Keratinocyte (primary cell): ENCODE results near the gene DNPH1. TPM values are rescaled to one million over a fixed set of nuclear protein-coding genes. Genes with fewer than 3 reads are reported as not detected.

Experiments used
- DNase-seq: peaks from one replicate; pipeline ENCODE4 v3.0.0-alpha.2; 2011; ENCODE audit warnings: low read depth, missing footprints, low spot score
- FAIRE-seq: peaks from 2 replicates; lab custom pipeline; 2011; peaks lifted over from hg19 to GRCh38; lab: Jason Lieb, UNC
- H2AFZ ChIP-seq: 2 replicates; pipeline ENCODE4 v1.6.0; 2012; ENCODE audit warnings: low read length, control low read depth, inconsistent platforms; ENCODE audit not compliant: control insufficient read depth
- H3K27ac ChIP-seq: 2 replicates; pipeline ENCODE4 v1.5.1; 2011; ENCODE audit warnings: low read length; ENCODE audit not compliant: control insufficient read depth, insufficient read depth
- H3K27me3 ChIP-seq: 3 replicates; pipeline ENCODE4 v1.6.0; 2011; ENCODE audit warnings: low read length; ENCODE audit not compliant: control insufficient read depth, insufficient read depth; ENCODE audit errors: extremely low read depth
- H3K36me3 ChIP-seq, 2 experiments: 2 replicates in 1 of 2; 3 replicates in 1 of 2; pipeline ENCODE4 v1.5.1; 2011; ENCODE audit warnings: low read length in 2 of 2, mild to moderate bottlenecking in 1 of 2; ENCODE audit not compliant: control insufficient read depth in 2 of 2, insufficient read depth in 2 of 2; ENCODE audit errors: extremely low read depth in 1 of 2
- H3K4me1 ChIP-seq: 3 replicates; pipeline ENCODE4 v1.5.1; 2011; ENCODE audit warnings: low read length; ENCODE audit not compliant: control insufficient read depth, insufficient read depth; ENCODE audit errors: extremely low read depth
- H3K4me2 ChIP-seq: 3 replicates; pipeline ENCODE4 v1.6.0; 2011; ENCODE audit warnings: low read depth, low read length; ENCODE audit not compliant: control insufficient read depth, insufficient read depth; ENCODE audit errors: extremely low read depth
- H3K4me3 ChIP-seq, 3 experiments: fragments of 200-600 bp in 1 of 3; sonication (generic) in 1 of 3; 2 replicates in 2 of 3; 3 replicates in 1 of 3; pipeline ENCODE4 v1.5.1; 2011 to 2016; ENCODE audit warnings: low read length in 3 of 3, mild to moderate bottlenecking in 3 of 3, control low read depth in 2 of 3, inconsistent platforms in 1 of 3, low read depth in 1 of 3, mixed read lengths in 1 of 3, mixed run types in 1 of 3, moderate library complexity in 1 of 3; ENCODE audit not compliant: control insufficient read depth in 2 of 3, insufficient read depth in 2 of 3; ENCODE audit errors: extremely low read depth in 1 of 3
- H3K79me2 ChIP-seq: 2 replicates; pipeline ENCODE4 v1.6.0; 2012; ENCODE audit warnings: low read length; ENCODE audit not compliant: control insufficient read depth, insufficient read depth
- H3K9ac ChIP-seq: 3 replicates; pipeline ENCODE4 v1.6.0; 2011; ENCODE audit warnings: low read length; ENCODE audit not compliant: control insufficient read depth, insufficient read depth; ENCODE audit errors: extremely low read depth
- H3K9me1 ChIP-seq: 3 replicates; pipeline ENCODE4 v1.6.0; 2011; ENCODE audit warnings: low read length; ENCODE audit not compliant: control insufficient read depth, insufficient read depth; ENCODE audit errors: extremely low read depth
- H3K9me3 ChIP-seq: 2 replicates; pipeline ENCODE4 v1.5.1; 2012; ENCODE audit warnings: low read depth, low read length; ENCODE audit not compliant: control insufficient read depth
- H4K20me1 ChIP-seq: 3 replicates; pipeline ENCODE4 v1.6.0; 2011; ENCODE audit warnings: low read length; ENCODE audit not compliant: control insufficient read depth, insufficient read depth; ENCODE audit errors: extremely low read depth
- CTCF ChIP-seq, 3 experiments: IDR thresholded peaks in 1 of 3; conservative IDR thresholded peaks in 1 of 3; optimal IDR thresholded peaks in 1 of 3; 2 replicates in 2 of 3; 3 replicates in 1 of 3; pipeline versions ENCODE3 to v1.5.1; 2011; ENCODE audit warnings: low read length in 3 of 3, mild to moderate bottlenecking in 3 of 3, moderate library complexity in 2 of 3, control low read depth in 1 of 3, inconsistent platforms in 1 of 3; ENCODE audit not compliant: insufficient read depth in 2 of 3; ENCODE audit errors: extremely low read depth in 1 of 3
- EZH2 ChIP-seq: IDR thresholded peaks from one replicate; pipeline ENCODE4 v1.6.1; 2012; ENCODE audit warnings: inconsistent platforms, mild to moderate bottlenecking, low read length, moderate library complexity
- dilution Hi-C: fragments of 300-500 bp; cut with MboI; formaldehyde crosslinking; loops from one replicate; pipeline ENCODE4 v1.7.0; 2020; ENCODE audit warnings: low sequenced_read_pairs; ENCODE audit not compliant: extremely low pct_ligation_motif_present
- polyA plus RNA-seq, 5 experiments: library from polyadenylated mRNA; depleted of rRNA in 3 of 5; stranded (reverse) in 3 of 5; stranded (forward) in 1 of 5; unstranded in 1 of 5; fragments of >200 nt; gene quantifications; 1 replicate in 1 of 5; 2 replicates in 3 of 5; 3 replicates in 1 of 5; pipeline versions ENCODE4 v1.2.1 to v1.2.3, GENCODE V29; 2011 to 2012; ENCODE audit warnings: missing spikeins in 2 of 5, low read depth in 1 of 5, low replicate concordance in 1 of 5

The DNPH1 gene
- polyA plus RNA-seq, 1 donor (not counting 4 experiments of a cell fraction or from before 2014, with no cell fraction given): 73.9 TPM

- H3K4me3 ChIP-seq: no peak overlapping the region
- TF ChIP-seq CTCF (optimal IDR thresholded peaks at IDR 0.05 in 1 of 3, IDR thresholded peaks at IDR 0.05 in 1 of 3, conservative IDR thresholded peaks at IDR 0.05 in 1 of 3; ENCODE audit: extremely low read depth in 1 of 3, insufficient read depth in 2 of 3, low read length in 3 of 3): no peak
- TF ChIP-seq EZH2: no peak
- dilution Hi-C loops: no loop called here
- DNase-seq: no peak
- no peak overlapping the region for H3K4me2 ChIP-seq
- no peaks in the 10 kb centered on the region for H3K4me1 ChIP-seq
- no peaks in the 10 kb centered on the region for H4K20me1 ChIP-seq
- H3K27ac ChIP-seq: no peak overlapping the region
- no peak overlapping the region for H2AFZ ChIP-seq
- H3K36me3 ChIP-seq: no peaks in the 10 kb centered on the region
- H3K79me2 ChIP-seq: no peaks in the 10 kb centered on the region
- peaks cover 11% of the 10 kb centered on the region for H3K27me3 ChIP-seq
- no peaks in the 10 kb centered on the region for H3K9me3 ChIP-seq
- no peak overlapping the region for H3K9ac ChIP-seq
- no peak for FAIRE-seq
- no peaks in the 10 kb centered on the region for H3K9me1 ChIP-seq
Measured at GRCh38 chr6:43256670-43257366, 27.5 kb upstream of the DNPH1 start.

- H3K79me2 ChIP-seq: no peaks in the 10 kb centered on the region
- no peak overlapping the region for H3K4me2 ChIP-seq
- no peak overlapping the region for H3K4me3 ChIP-seq
- no peak for FAIRE-seq
- no peak overlapping the region for H3K27ac ChIP-seq
- no peaks in the 10 kb centered on the region for H3K9me1 ChIP-seq
- dilution Hi-C loops: no loop called here
- no peak overlapping the region for H3K9ac ChIP-seq
- H3K36me3 ChIP-seq: no peaks in the 10 kb centered on the region
- H3K4me1 ChIP-seq: no peaks in the 10 kb centered on the region
- no peak for DNase-seq
- H3K9me3 ChIP-seq: no peaks in the 10 kb centered on the region
- peaks cover 23% of the 10 kb centered on the region for H3K27me3 ChIP-seq
- H4K20me1 ChIP-seq: no peaks in the 10 kb centered on the region
- TF ChIP-seq CTCF (optimal IDR thresholded peaks at IDR 0.05 in 1 of 3, IDR thresholded peaks at IDR 0.05 in 1 of 3, conservative IDR thresholded peaks at IDR 0.05 in 1 of 3; ENCODE audit: extremely low read depth in 1 of 3, insufficient read depth in 2 of 3, low read length in 3 of 3) (no peak), EZH2 (no peak)
- no peak overlapping the region for H2AFZ ChIP-seq
Measured at GRCh38 chr6:43255408-43256054, 26.2 kb upstream of the DNPH1 start.
